PC-3 (cell line): ENCODE results near the gene MC1R. TPM values are rescaled to one million over a fixed set of nuclear protein-coding genes. Genes with fewer than 3 reads are reported as not detected.

ENCODE experiments used
- ATAC-seq: fragments of 200-7000 bp; cut with Tn5 transposase; 2 replicates; pipeline ENCODE4 v1.9.1; 2020; ENCODE audit warnings: mild to moderate bottlenecking, moderate library complexity
- BruUV-seq: library from RNA; stranded (reverse); fragments of 400-500 nt; replicated peaks from 2 replicates; lab custom pipeline; 2021; lab: Mats Ljungman, UMichigan
- CTCF ChIA-PET: fragments of 300-600 bp; sonication (Branson Sonifier 250); formaldehyde crosslinking; loops from one replicate; lab custom pipeline; 2022; ENCODE audit warnings: antibody characterized with exemption; lab: Charles Lee
- POLR2A ChIA-PET: fragments of 300-600 bp; sonication (Branson Sonifier 250); formaldehyde crosslinking; loops from one replicate; lab custom pipeline; 2022; ENCODE audit warnings: antibody characterized with exemption; ENCODE audit not compliant: unreplicated experiment; lab: Charles Lee
- DNase-seq: peaks from one replicate; pipeline ENCODE4 v3.0.0-alpha.2; 2015
- H2AFZ ChIP-seq: fragments of 300-600 bp; sonication (generic); 2 replicates; pipeline ENCODE4 v1.6.0; 2016; ENCODE audit warnings: antibody characterized with exemption, low read length
- H3F3A ChIP-seq: fragments of 300-600 bp; sonication (generic); one replicate; pipeline ENCODE4 v1.6.0; 2017; ENCODE audit warnings: antibody characterized with exemption, low read length, control low read depth, mild to moderate bottlenecking; ENCODE audit not compliant: unreplicated experiment
- H3K27ac ChIP-seq: fragments of 300-600 bp; sonication (generic); 2 replicates; pipeline ENCODE4 v1.5.1; 2016; ENCODE audit warnings: mild to moderate bottlenecking, low read length
- H3K27me3 ChIP-seq: fragments of 300-600 bp; sonication (generic); 2 replicates; pipeline ENCODE4 v1.6.1; 2016; ENCODE audit warnings: low read length, mixed read lengths
- H3K36me3 ChIP-seq: fragments of 300-600 bp; sonication (generic); 2 replicates; pipeline ENCODE4 v1.6.1; 2016; ENCODE audit warnings: low read depth, mixed run types, low read length, mixed read lengths
- H3K4me1 ChIP-seq: fragments of 300-600 bp; sonication (generic); 2 replicates; pipeline ENCODE4 v1.5.1; 2016; ENCODE audit warnings: low read length; ENCODE audit not compliant: insufficient read depth
- H3K4me2 ChIP-seq: fragments of 300-600 bp; sonication (generic); 2 replicates; pipeline ENCODE4 v1.6.0; 2016; ENCODE audit warnings: low read length
- H3K4me3 ChIP-seq: fragments of 300-600 bp; sonication (generic); 2 replicates; pipeline ENCODE4 v1.5.1; 2016; ENCODE audit warnings: mild to moderate bottlenecking, low read length, mixed read lengths
- H3K79me2 ChIP-seq: fragments of 300-600 bp; sonication (generic); 2 replicates; pipeline ENCODE4 v1.6.1; 2017; ENCODE audit warnings: low read length, mixed read lengths
- H3K9ac ChIP-seq: fragments of 300-600 bp; sonication (generic); 2 replicates; pipeline ENCODE4 v1.6.0; 2016; ENCODE audit warnings: mild to moderate bottlenecking, low read length
- H3K9me2 ChIP-seq: fragments of 300-600 bp; sonication (generic); replicated peaks from 2 replicates; pipeline ENCODE4 v1.6.1; 2016; ENCODE audit warnings: mixed run types, low read length, mixed read lengths
- H3K9me3 ChIP-seq: fragments of 300-600 bp; sonication (generic); 2 replicates; pipeline ENCODE4 v1.6.1; 2016; ENCODE audit warnings: low read length, mixed read lengths
- H4K20me1 ChIP-seq: fragments of 300-600 bp; sonication (generic); 2 replicates; pipeline ENCODE4 v1.6.1; 2016; ENCODE audit warnings: low read length, mixed read lengths
- EZH2 ChIP-seq: fragments of 300-600 bp; sonication (generic); IDR thresholded peaks from one replicate; pipeline ENCODE4 v1.6.1; 2017; ENCODE audit warnings: antibody characterized with exemption, mild to moderate bottlenecking, low read length; ENCODE audit not compliant: unreplicated experiment
- EZH2phosphoT487 ChIP-seq: fragments of 300-600 bp; sonication (generic); IDR thresholded peaks from 2 replicates; pipeline ENCODE4 v1.6.1; 2018; ENCODE audit warnings: mild to moderate bottlenecking, antibody characterized with exemption, low read length, borderline replicate concordance
- intact Hi-C: fragments of 100-400 bp; cut with micrococcal nuclease; formaldehyde crosslinking; loops from 2 replicates; pipeline ENCODE4 v1.9.0; 2023
- total RNA-seq: library from RNA; depleted of rRNA; stranded (reverse); fragments of >200 nt; gene quantifications from 2 replicates; pipeline ENCODE4 v1.2.3, GENCODE V29; 2014
- TF ChIP-seq, protein P1 (sequence below): fragments of 300-600 bp; sonication (generic); conservative IDR thresholded peaks from 2 replicates; pipeline ENCODE4 v1.5.1; 2017; ENCODE audit warnings: antibody characterized with exemption, low read depth, mild to moderate bottlenecking, low read length

MC1R gene
- total RNA-seq, 1 experiment from 2014 or later = 4.2 TPM

DNA sequence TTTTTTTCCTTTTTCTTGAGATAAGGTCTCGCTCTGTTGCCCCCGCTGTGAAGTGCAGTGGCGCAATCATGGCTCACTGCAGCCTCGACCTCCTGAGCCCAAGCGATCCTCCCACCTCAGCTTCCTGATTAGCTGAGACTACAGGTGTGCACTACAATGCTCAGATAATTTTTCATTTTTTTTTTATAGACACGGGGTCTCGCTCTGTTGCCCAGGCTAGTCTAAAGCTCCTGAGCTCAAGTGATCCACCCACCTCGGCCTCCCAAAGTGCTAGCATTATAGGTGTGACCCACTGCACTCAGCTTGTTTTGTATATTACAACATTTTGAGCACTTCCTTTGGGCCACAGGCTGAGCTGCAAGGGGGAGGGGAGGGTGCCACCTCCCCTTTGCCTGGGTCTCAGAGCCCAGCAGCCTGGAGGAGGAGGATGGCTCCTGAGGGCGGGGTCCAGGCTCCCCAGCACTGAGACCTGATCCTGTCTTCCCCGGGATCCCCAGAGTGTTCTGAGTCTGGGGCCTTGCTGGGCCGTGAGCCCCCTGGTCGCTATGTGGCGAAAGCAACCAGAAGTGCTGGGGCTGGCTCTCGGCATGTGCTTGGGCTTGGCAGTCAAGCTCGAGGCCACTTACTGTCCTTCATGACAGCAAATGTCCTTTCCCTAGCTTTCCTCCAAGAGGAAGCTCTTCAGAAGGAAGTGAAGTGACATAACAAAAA is 38.0 kb downstream of the MC1R start:
- ChIA-PET POLR2A (no interaction called here), CTCF (no interaction called here)
- no peaks in the 10 kb centered on the region for H3K9me3 ChIP-seq
- no peak overlapping the region for H2AFZ ChIP-seq
- DNase-seq (no peak), ATAC-seq (no peak)
- no peaks in the 10 kb centered on the region for H3F3A ChIP-seq
- no peaks in the 10 kb centered on the region for H3K4me1 ChIP-seq
- no peak overlapping the region for H3K9ac ChIP-seq
- no peaks in the 10 kb centered on the region for H3K79me2 ChIP-seq
- no peak overlapping the region for H3K4me2 ChIP-seq
- no peaks in the 10 kb centered on the region for H3K27me3 ChIP-seq
- no peaks in the 10 kb centered on the region for H4K20me1 ChIP-seq
- intact Hi-C loops = no loop called here
- H3K36me3 ChIP-seq = no peaks in the 10 kb centered on the region
- no peaks in the 10 kb centered on the region for H3K9me2 ChIP-seq
- no peak overlapping the region for H3K27ac ChIP-seq
- no peak overlapping the region for H3K4me3 ChIP-seq
- TF ChIP-seq, protein P1, sequence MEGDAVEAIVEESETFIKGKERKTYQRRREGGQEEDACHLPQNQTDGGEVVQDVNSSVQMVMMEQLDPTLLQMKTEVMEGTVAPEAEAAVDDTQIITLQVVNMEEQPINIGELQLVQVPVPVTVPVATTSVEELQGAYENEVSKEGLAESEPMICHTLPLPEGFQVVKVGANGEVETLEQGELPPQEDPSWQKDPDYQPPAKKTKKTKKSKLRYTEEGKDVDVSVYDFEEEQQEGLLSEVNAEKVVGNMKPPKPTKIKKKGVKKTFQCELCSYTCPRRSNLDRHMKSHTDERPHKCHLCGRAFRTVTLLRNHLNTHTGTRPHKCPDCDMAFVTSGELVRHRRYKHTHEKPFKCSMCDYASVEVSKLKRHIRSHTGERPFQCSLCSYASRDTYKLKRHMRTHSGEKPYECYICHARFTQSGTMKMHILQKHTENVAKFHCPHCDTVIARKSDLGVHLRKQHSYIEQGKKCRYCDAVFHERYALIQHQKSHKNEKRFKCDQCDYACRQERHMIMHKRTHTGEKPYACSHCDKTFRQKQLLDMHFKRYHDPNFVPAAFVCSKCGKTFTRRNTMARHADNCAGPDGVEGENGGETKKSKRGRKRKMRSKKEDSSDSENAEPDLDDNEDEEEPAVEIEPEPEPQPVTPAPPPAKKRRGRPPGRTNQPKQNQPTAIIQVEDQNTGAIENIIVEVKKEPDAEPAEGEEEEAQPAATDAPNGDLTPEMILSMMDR = no peak
- TF ChIP-seq EZH2 (no peak), EZH2phosphoT487 (no peak)
- no TSS peak for BruUV-seq

DNA sequence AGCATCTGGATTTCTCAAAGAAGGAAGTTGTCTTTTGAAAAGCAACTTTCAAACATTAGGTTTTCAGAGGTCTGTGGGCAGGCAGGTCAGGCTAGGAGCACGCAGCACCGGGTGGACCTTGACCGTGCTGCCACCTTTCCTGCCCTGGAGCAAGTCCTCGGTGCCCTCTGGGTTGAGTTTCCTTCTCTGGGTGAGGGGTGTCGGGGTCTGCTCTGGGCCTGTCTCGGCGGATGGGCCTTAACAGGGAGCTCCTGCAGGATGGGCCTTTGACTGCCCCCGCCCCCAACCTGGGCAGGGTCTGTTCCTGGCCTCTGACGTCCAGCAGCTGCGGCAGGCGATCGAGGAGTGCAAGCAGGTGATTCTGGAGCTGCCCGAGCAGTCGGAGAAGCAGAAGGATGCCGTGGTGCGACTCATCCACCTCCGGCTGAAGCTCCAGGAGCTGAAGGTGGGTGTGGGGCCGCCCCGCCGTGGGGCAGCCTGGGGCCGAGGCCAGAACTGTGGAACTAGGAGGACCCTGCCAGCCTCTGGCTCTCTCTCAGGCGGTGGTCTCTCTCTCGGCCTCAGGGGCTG is 38.6 kb downstream of the MC1R start:
- no peak for ATAC-seq
- no peaks in the 10 kb centered on the region for H4K20me1 ChIP-seq

More for the DNA sequence above, 38.6 kb downstream of the MC1R start:
- POLR2A ChIA-PET = no interaction called here
- Histone ChIP-seq H3K27me3 (no peaks in the 10 kb centered on the region), H3K9me2 (no peaks in the 10 kb centered on the region), H3K4me1 (no peaks in the 10 kb centered on the region), H3F3A (no peaks in the 10 kb centered on the region), H3K79me2 (no peaks in the 10 kb centered on the region), H3K27ac (no peak overlapping the region), H3K36me3 (no peaks in the 10 kb centered on the region), H2AFZ (no peak overlapping the region), H3K9ac (no peak overlapping the region), H3K4me2 (no peak overlapping the region), H3K9me3 (no peaks in the 10 kb centered on the region), H3K4me3 (no peak overlapping the region)
- DNase-seq = no peak
- intact Hi-C loops = no loop called here
- TF ChIP-seq EZH2 = no peak
- TF ChIP-seq, protein P1 = no peak
- TF ChIP-seq EZH2phosphoT487 = no peak
- CTCF ChIA-PET = no interaction called here
- BruUV-seq = no TSS peak
